ENCODE data around the gene DKKL1.

Gene DKKL1

DNA sequence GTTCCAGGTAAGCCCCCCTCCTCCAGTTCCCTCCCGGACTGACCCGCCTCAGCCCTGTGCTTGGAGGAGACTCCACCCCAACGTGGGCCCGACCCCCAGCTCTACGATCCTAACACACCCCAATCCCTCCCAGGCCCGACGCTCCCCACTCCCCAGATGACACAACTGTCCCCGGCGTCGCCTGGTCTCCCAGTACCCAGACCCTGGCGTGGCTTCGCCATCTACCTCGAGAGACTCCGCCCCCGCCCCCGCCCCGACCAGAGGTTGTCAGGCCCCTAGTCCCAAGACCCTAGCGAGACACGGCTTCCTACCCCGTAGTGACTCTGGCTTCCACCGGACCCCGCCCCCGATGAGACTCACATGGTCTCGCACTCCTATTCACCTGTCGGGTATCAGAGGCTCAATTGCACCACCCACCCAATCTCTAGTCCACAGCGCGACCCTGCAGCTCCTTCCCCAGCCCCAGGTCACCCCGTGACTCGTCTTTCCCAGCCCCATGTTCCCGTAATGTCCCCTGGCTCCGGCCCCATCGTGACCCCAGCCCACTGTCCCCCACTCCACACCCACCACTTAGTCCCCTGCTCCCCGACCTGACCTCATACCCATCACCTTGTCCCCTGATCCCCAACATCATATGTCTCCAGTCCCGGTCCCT lies 25.5 kb upstream of the DKKL1 start:
- no peak for DNase-seq (ENCODE audit: low read depth, low spot score)

- no peak for DNase-seq (ENCODE audit: low read depth, low spot score)
Observed at GRCh38 chr19:49338691-49339300, 24.9 kb upstream of the DKKL1 start.

GRCh38 chr19:49339301-49340068 lies 24.2 kb upstream of the DKKL1 start:
- DNase-seq (ENCODE audit: low read depth, low spot score), result peak; percentile 94

DNA sequence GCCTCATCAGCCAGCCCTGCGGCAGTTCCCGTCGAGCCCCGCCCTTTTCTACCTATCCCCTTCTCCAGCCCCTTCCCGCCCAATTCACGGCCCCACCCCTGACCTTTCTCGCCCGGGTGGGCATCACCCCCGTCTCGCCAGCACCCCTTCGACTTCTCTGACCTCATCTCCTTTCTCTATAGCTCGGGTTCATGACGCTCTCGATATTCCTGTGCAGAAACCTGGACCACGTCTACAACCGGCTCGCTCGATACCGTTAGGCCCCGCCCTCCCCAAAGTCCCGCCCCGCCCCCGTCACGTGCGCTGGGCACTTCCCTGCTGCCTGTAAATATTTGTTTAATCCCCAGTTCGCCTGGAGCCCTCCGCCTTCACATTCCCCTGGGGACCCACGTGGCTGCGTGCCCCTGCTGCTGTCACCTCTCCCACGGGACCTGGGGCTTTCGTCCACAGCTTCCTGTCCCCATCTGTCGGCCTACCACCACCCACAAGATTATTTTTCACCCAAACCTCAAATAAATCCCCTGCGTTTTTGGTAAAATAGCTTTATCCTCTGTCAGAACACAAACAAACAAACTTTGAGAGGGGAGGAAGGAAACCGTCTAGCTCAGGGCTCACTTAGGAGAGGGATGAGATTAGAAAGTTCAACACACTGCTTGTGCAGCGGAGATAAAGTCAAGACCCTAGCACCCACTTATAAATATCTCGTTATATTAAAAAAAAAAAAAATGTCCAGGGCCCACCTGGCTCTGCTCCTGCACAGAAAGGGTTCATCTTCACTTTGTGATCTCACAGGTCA lies 23.4 kb upstream of the DKKL1 start:
- DNase-seq (ENCODE audit: low read depth, low spot score), result no peak

- no peak for DNase-seq (ENCODE audit: low read depth, low spot score)
Observed at GRCh38 chr19:49340865-49341718, 22.6 kb upstream of the DKKL1 start.

- DNase-seq (ENCODE audit: low read depth, low spot score), result no peak
Observed at GRCh38 chr19:49342291-49342721, 21.4 kb upstream of the DKKL1 start.

DNA sequence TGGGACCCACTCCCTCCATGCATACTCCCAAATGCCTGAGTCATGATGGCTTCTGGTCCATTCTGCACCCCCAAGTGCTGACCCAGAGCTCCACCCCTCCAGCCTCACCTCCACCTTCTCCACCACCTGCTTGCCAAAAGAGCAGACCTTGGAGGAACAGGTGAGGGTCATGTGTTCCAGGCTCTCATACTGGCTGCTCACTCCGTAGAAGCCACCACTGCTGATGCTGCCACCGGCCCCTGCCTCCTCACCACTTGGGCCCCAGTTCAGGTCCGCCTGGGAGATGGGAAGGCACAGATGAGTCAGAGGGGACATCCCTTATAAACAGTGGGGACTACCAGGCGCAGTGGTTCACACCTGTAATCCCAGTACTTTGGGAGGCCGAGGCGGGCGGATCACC lies 20.6 kb upstream of the DKKL1 start:
- DNase-seq (ENCODE audit: low read depth, low spot score), result no peak

DNA sequence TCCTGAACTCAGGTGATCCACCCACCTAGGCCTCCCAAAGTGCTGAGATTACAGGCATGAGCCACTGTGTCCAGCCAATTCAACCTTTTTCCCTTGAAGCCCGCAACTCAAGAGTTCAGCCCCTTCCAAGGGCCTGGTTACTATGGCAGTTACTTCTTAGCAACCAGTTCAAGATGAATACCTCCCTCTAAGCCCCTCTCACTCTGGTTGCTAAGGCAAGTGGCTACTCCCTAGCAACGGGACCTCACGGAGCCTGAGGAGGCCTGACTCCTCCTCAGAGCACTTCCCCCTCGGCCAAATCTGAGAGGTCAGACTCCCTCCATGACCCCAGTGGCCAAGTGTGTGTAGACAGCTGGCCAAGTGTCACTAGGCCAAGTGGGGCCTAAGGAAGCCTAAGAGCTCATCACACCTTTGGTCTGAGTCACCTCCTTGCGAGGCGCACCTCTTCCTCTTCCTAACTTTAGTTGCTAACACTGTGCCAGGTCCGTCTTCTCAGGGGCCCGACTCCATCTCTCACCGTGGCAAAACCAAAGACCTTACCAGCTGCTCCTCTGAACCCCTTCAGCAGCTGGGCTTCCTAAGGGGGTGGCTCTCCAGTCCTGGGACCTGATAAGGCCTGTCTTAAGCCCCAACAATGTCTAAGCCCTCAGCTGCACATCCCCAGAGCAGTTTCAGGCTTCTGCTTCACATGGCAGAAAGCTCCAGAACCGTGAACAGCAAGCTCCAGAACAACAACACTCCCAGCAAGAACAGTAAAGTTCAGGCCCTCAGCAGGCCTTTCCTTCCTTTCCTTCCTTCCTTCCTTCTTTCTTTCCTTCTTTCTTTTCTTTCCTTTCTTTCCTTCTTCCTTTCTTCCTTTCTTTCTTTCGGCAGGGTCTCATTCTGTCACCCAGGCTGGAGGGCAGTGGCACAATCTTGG lies 18.9 kb upstream of the DKKL1 start:
- DNase-seq (ENCODE audit: low read depth, low spot score), result no peak

DNA sequence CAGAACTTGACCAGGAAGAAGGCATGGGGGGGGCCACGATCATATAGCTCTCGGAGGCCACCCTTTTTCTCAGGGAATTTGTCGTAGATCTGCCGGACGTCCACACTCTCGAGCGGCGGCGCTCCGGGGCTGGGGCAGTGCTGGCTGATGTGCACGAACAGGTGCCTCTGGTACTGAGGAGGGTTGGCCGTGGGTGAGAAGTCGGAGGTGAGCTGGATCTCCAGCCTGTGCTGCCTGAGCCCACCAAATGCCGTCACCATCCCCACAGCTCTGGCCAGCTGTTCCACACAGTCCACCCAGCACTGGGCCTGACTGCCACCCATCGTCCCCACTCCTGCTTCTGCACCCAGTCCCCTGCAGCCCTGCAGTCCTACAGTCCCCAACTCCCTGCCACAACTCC lies 16.5 kb upstream of the DKKL1 start:
- DNase-seq (ENCODE audit: low read depth, low spot score), result no peak

DNA sequence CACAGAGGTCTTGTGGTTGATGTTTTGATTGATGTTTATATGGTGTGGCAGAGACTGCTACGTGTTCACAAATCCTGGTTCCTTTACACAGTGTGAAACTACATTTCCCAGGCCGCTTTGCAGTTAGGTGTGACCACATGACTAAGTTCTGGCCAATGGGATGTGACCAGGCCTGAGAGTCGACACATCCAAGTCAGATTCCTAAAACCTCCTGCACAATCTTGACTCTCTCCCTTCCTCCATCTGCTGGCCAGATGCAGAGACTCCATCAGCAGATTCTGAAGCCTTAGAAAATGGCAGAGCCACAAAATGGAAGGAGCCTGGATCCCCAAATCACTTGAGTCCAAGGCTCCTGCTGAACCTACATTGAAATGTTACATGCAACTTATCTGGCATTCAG lies 15.8 kb upstream of the DKKL1 start:
- DNase-seq (ENCODE audit: low read depth, low spot score), result no peak

DNA sequence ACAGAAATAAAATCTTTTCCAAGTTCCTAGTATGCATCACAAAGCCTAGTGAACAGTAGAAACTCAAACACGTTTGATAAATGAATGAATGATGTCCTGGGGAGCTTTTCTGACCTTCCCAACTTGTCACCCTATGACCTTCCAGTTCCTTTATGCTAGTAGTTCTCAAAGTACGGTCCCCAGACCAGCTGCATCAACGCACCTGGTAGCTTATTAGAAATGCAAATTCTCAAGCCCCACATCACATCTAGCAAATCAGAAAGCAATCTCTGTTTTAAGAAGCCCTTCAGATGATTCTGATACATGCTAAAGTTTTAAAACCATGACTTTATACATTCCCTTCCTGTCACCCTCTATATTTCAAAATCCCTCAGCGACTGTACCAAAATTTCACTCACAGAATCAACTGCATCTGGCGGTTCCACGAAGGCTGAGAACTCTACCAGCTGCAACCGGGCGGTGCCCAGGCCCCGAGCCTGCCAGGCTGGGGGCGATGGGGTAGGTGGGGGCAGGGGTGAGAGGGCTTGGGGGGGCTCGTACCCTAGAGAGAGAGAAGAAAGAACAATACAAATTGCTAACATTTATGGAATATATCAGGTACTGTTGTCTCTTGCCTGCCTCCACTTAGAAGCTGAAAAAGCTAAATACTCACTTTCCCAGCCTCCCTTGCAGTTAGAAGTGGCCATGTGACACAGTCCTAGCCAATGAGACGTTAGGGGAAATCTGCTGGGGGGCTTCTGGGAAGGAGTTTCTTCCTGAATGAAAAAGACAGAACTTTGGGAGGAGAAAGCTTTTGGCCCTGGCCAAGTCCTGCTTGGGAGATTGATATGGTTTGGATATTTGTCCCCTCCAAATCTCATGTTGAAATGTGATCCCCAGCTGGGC lies 15.1 kb upstream of the DKKL1 start:
- no peak for DNase-seq (ENCODE audit: low read depth, low spot score)

DNA sequence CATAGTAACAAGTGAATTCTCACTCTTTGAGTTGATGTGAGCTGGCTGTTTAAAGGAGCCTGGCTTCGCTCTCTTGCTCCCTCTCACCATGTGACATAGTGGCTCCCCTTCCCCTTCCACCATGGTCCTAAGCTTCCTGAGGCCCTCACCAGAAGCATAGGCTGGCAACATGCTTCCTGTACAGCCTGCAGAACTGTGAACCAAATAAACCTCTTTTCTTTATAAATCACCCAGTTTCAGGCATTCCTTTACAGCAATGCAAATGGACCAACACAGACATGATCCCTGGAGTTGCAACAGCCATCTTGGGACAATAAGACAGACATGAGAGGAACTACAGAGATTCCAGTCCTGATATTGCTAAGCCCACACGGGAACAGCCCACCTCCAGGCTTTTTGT lies 14.1 kb upstream of the DKKL1 start:
- DNase-seq (ENCODE audit: low read depth, low spot score), result no peak

DNA sequence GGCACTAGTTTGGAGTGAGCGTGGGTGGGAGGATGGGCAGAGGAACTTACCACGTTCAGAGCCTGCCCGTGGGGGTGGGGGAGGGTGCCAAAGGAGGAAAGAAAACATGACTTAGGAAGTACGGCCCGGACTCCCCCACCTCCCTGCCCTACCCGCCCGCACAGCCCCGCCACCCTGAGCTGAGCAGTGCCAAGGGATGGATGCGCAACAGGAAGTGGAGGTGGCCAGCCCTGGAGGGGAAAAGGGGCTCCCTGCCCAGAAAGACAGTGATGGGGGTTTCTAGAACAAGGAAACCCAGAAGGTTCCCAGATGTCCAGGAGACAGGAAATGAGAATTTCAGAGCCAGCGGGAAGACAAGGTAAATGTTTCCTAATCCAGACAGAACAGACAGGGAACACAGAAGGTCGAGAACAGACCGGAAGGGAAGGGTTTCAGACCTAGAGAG lies 7.7 kb upstream of the DKKL1 start:
- DNase-seq (ENCODE audit: low read depth, low spot score), result no peak

GRCh38 chr19:49356382-49356781 lies 7.3 kb upstream of the DKKL1 start:
- no peak for DNase-seq (ENCODE audit: low read depth, low spot score)

- no peak for DNase-seq (ENCODE audit: low read depth, low spot score)
Observed at GRCh38 chr19:49357186-49357585, 6.5 kb upstream of the DKKL1 start.

- DNase-seq (ENCODE audit: low read depth, low spot score), result no peak
Observed at GRCh38 chr19:49359851-49360820, 3.5 kb upstream of the DKKL1 start.

DNA sequence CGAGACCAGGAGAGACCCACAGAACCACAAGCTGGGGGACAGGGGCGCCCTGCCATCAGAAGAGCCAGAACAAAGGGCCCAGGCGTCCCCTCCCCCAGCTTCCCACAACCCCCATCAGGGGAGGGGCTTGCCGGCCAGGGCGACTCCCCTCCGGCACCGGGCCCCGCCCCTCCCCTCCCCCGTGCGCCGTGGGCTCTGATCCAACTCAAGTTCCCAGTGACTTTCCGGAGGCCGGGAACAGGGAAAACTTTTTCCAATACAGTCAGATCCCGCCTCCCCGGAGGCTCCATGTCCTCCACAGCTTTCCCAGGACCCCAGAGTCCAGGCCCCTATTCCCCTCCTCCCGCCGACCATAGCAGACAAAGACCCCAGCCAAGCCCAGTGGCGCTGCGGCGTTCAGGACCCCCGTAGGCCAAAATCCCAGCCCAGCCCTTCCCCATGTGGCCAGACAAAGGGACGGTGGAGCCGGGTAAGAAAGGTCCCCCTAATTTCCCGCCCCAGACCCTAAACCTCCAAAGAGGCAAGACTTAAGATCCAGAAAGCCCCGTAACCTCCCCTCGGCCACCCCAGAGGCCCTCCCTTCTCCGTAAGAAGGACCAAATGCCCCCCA lies 2.1 kb upstream of the DKKL1 start:
- DNase-seq (ENCODE audit: low read depth, low spot score), result no peak
